ENCODE measurements around the gene ROR2. TPM values are rescaled to one million over a fixed set of nuclear protein-coding genes. Genes with fewer than 3 reads are reported as not detected.
"Not testable (repeated sequence)": the region's sequence is repeated elsewhere in the genome, so short reads cannot be mapped to it uniquely, and the experiment has no call there.

Gene ROR2
- total and polyA plus RNA-seq, 4 donors, result 2.7 to 32.3 (median 9.2) TPM

DNA sequence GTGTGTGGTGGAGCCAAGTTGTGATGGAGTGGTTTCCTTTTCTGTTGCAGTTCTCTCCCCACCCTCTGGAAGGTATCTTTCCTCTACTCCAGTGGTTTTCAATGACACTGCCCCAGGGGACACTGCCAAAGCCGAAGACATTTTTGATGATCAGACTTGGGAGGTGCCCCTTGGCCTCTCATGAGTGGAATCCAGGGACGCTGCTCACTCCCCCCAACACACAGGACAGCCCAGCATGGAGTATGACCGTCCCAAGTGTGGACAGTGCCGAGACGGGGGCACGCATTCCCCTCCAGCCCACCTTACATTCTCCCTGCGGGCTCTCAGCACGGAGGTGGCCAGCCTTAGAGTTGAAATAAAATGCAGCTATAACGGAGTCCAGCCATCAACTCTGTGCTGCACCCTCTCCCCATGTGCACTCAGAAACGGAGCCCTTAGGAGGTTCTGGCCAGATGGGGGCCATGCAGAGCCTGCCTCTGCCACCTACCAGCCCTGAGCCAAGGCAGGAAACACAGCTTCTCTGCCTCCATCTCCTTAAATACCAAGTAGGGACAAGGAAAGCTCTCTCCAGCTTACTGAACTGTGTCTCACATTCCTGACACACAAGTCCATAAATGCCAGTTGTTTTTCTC, 150.8 kb downstream of the ROR2 start:
- TF ChIP-seq, protein P1, sequence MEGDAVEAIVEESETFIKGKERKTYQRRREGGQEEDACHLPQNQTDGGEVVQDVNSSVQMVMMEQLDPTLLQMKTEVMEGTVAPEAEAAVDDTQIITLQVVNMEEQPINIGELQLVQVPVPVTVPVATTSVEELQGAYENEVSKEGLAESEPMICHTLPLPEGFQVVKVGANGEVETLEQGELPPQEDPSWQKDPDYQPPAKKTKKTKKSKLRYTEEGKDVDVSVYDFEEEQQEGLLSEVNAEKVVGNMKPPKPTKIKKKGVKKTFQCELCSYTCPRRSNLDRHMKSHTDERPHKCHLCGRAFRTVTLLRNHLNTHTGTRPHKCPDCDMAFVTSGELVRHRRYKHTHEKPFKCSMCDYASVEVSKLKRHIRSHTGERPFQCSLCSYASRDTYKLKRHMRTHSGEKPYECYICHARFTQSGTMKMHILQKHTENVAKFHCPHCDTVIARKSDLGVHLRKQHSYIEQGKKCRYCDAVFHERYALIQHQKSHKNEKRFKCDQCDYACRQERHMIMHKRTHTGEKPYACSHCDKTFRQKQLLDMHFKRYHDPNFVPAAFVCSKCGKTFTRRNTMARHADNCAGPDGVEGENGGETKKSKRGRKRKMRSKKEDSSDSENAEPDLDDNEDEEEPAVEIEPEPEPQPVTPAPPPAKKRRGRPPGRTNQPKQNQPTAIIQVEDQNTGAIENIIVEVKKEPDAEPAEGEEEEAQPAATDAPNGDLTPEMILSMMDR (IDR thresholded peaks at IDR 0.05; ENCODE audit: control extremely low read depth, extremely low read depth), result no peak
- Histone ChIP-seq H3K36me3 (ENCODE audit: control insufficient read depth in 4 of 4, insufficient read depth in 4 of 4, low read length in 4 of 4) (no peaks in the 10 kb centered on the region), H3K4me1 (ENCODE audit: control insufficient read depth in 5 of 5, insufficient read depth in 5 of 5, low read length in 5 of 5) (peaks cover 0 to 47% (median 9%) of the 10 kb centered on the region in 5 donors), H3K9me3 (ENCODE audit: control insufficient read depth in 4 of 4, insufficient read depth in 3 of 4, low read length in 3 of 4) (no peaks in the 10 kb centered on the region), H3K9ac (ENCODE audit: insufficient read depth in 1 of 2, low read length in 2 of 2) (no peak overlapping the region), H3K27ac (ENCODE audit: low read depth in 1 of 2, low read length in 1 of 2) (no peak overlapping the region), H3K4me3 (no peak overlapping the region), H3K27me3 (ENCODE audit: control insufficient read depth in 3 of 3, insufficient read depth in 3 of 3, low read length in 2 of 3) (peaks cover 0 to 4% (median 0%) of the 10 kb centered on the region in 3 donors)
- DNase-seq (no peak), ATAC-seq (ENCODE audit: insufficient read depth, low FRiP score) (no peak)
- 88 to 90% methylated on average over 10 of the region's 10 CpGs for WGBS, 2 donors

DNA sequence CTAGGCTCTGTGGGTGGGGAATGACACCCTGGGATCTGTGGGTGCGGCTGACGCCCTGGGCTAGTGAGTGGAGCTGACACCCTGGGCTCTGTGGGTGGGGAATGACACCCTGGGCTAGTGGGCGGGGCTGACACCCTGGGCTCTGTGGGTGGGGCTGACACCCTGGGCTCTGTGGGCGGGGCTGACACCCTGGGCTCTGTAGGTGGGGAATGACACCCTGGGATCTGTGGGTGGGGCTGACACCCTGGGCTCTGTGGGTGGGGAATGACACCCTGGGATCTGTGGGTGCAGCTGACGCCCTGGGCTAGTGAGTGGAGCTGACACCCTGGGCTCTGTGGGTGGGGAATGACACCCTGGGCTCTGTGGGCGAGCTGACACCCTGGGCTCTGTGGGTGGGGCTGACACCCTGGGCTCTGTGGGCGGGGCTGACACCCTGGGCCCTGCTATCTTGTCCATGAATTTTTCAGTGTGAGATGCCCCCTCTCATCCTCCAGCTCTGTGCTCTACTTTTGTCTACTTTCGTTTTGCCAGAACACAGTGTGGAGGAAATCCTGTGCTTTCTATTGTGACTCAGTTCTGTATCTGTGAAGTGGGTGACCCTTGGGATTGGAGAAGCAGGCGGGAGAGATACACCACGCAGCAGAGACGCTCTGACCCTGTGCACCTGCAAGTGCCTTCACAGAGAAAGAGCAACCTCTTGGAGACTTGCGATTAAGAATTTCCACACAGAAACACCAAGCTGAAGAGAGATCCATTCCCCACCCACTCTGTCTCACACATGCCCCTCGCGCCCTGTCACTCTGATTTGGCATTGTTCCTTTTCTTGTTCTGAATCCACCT, 151.5 kb downstream of the ROR2 start:
- not testable (repeated sequence) for DNase-seq; H3K9ac ChIP-seq (ENCODE audit: insufficient read depth in 1 of 2, low read length in 2 of 2); H3K4me3 ChIP-seq; H3K36me3 ChIP-seq (ENCODE audit: control insufficient read depth in 4 of 4, insufficient read depth in 4 of 4, low read length in 4 of 4); H3K9me3 ChIP-seq (ENCODE audit: control insufficient read depth in 4 of 4, insufficient read depth in 3 of 4, low read length in 3 of 4); H3K27me3 ChIP-seq (ENCODE audit: control insufficient read depth in 3 of 3, insufficient read depth in 3 of 3, low read length in 2 of 3); ATAC-seq (ENCODE audit: insufficient read depth, low FRiP score); H3K27ac ChIP-seq (ENCODE audit: low read depth in 1 of 2, low read length in 1 of 2)
- 79 to 86% methylated on average over 13 to 14 of the region's 14 CpGs for WGBS, 2 donors
- peaks cover 0 to 39% (median 9%) of the 10 kb centered on the region in 5 donors for H3K4me1 ChIP-seq (ENCODE audit: control insufficient read depth in 5 of 5, insufficient read depth in 5 of 5, low read length in 5 of 5)

DNA sequence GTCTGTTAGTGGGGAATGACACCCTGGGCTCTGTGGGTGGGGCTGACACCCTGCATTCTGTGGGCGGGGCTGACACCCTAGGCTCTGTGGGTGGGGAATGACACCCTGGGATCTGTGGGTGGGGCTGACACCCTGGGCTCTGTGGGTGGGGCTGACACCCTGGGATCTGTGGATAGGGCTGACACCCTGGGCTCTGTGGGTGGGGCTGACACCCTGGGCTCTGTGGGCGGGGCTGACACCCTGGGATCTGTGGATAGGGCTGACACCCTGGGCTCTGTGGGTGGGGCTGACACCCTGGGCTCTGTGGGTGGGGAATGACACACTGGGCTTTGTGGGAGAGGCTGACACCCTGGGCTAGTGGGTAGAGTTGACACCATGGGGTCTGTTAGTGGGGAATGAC, 152.5 kb downstream of the ROR2 start:
- H3K4me1 ChIP-seq (ENCODE audit: control insufficient read depth in 5 of 5, insufficient read depth in 5 of 5, low read length in 5 of 5), result peaks cover 0 to 30% (median 7%) of the 10 kb centered on the region in 5 donors
- DNase-seq, result not testable (repeated sequence)

DNA sequence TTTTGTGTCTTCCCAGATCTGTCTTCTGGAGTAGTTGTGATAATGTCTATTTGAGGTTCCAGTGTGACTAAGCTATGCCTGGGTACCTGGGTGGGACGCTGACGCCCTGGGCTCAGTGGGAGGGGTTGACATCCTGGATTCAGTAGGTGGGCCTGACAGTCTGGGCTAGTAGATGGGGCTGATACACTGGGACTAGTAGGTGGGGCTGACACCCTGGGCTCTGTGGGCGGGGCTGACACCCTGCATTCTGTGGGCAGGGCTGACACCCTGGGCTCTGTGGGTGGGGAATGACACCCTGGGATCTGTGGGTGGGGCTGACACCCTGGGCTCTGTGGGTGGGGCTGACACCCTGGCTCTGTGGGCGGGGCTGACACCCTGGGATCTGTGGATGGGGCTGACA, 153.5 kb downstream of the ROR2 start:
- H3K27ac ChIP-seq (ENCODE audit: low read depth in 1 of 2, low read length in 1 of 2); H3K9ac ChIP-seq (ENCODE audit: insufficient read depth in 1 of 2, low read length in 2 of 2): not testable (repeated sequence)
- 92 to 94% methylated on average over 4 of the region's 4 CpGs for WGBS, 2 donors

More for the DNA sequence above, 152.5 kb downstream of the ROR2 start:
- not testable (repeated sequence) for H3K9me3 ChIP-seq (ENCODE audit: control insufficient read depth in 4 of 4, insufficient read depth in 3 of 4, low read length in 3 of 4); ATAC-seq (ENCODE audit: insufficient read depth, low FRiP score); H3K27me3 ChIP-seq (ENCODE audit: control insufficient read depth in 3 of 3, insufficient read depth in 3 of 3, low read length in 2 of 3); H3K36me3 ChIP-seq (ENCODE audit: control insufficient read depth in 4 of 4, insufficient read depth in 4 of 4, low read length in 4 of 4); H3K27ac ChIP-seq (ENCODE audit: low read depth in 1 of 2, low read length in 1 of 2); H3K9ac ChIP-seq (ENCODE audit: insufficient read depth in 1 of 2, low read length in 2 of 2); H3K4me3 ChIP-seq
- WGBS, 2 donors, result 100% methylated on average over 1 of the region's 2 CpGs; no CpG with 5 or more reads in 1 of the 2 donors

More for the DNA sequence above, 153.5 kb downstream of the ROR2 start:
- H3K4me3 ChIP-seq; H3K9me3 ChIP-seq (ENCODE audit: control insufficient read depth in 4 of 4, insufficient read depth in 3 of 4, low read length in 3 of 4); DNase-seq; ATAC-seq (ENCODE audit: insufficient read depth, low FRiP score); H3K36me3 ChIP-seq (ENCODE audit: control insufficient read depth in 4 of 4, insufficient read depth in 4 of 4, low read length in 4 of 4); H3K27me3 ChIP-seq (ENCODE audit: control insufficient read depth in 3 of 3, insufficient read depth in 3 of 3, low read length in 2 of 3): not testable (repeated sequence)
- peaks cover 0 to 23% (median 4%) of the 10 kb centered on the region in 5 donors for H3K4me1 ChIP-seq (ENCODE audit: control insufficient read depth in 5 of 5, insufficient read depth in 5 of 5, low read length in 5 of 5)

All from lung (tissue), 12 donors.